HepG2 (cell line): Measurements from ENCODE around the gene MICAL3. TPM values are rescaled to one million over a fixed set of nuclear protein-coding genes. Genes with fewer than 3 reads are reported as not detected.
A peak's percentile ranks its signal among the peaks of the same experiment; 100 is the strongest.

Experiments used
- ATF5 ChIP-seq: sonication (generic); formaldehyde crosslinking; IDR thresholded peaks from 2 replicates; pipeline ENCODE4 v1.4.0; 2020; ENCODE audit warnings: mild to moderate bottlenecking, low read depth, missing genetic modification reagents
- BRF2 ChIP-seq: sonication (generic); formaldehyde crosslinking; IDR thresholded peaks from 2 replicates; pipeline ENCODE4 v1.8.1; 2022; ENCODE audit warnings: mild to moderate bottlenecking, missing genetic modification reagents
- CHD4 ChIP-seq: fragments of 200-600 bp; sonication (generic); IDR thresholded peaks from 2 replicates; pipeline ENCODE4 v1.7.0; 2017; ENCODE audit warnings: mild to moderate bottlenecking, low read length, borderline replicate concordance
- EHMT2 ChIP-seq: fragments of 200-600 bp; sonication (generic); IDR thresholded peaks from 2 replicates; pipeline ENCODE4 v1.7.0; 2017; ENCODE audit warnings: antibody characterized with exemption, low read depth, low read length, borderline replicate concordance
- HIVEP1 ChIP-seq: sonication (generic); formaldehyde crosslinking; IDR thresholded peaks from 2 replicates; pipeline ENCODE4 v1.4.0; 2020; ENCODE audit warnings: mild to moderate bottlenecking, missing genetic modification reagents
- KAT8 ChIP-seq: IDR thresholded peaks from 2 replicates; pipeline ENCODE4 v1.6.1; 2016; ENCODE audit warnings: missing genetic modification reagents, missing compliant biosample characterization
- MAFK ChIP-seq, 2 experiments: IDR thresholded peaks in 1 of 2; conservative IDR thresholded peaks in 1 of 2; 2 replicates each; pipeline ENCODE4 v1.6.1; 2011; ENCODE audit warnings: improper control_type of control experiment in 2 of 2, low read length in 2 of 2
- NCOA2 ChIP-seq: sonication (generic); formaldehyde crosslinking; IDR thresholded peaks from 2 replicates; pipeline ENCODE4 v1.8.0; 2022; ENCODE audit warnings: inconsistent platforms
- NFKBIZ ChIP-seq: IDR thresholded peaks from 2 replicates; pipeline ENCODE4 v1.6.1; 2018; ENCODE audit warnings: missing genetic modification reagents, missing compliant biosample characterization
- PAX8 ChIP-seq: sonication (generic); formaldehyde crosslinking; IDR thresholded peaks from 2 replicates; pipeline ENCODE4 v1.8.0; 2022; ENCODE audit warnings: mild to moderate bottlenecking, missing genetic modification reagents, borderline replicate concordance
- TAF15 ChIP-seq: fragments of 200-400 bp; formaldehyde crosslinking; IDR thresholded peaks from one replicate; pipeline ENCODE4 v1.6.1; 2018; ENCODE audit warnings: mild to moderate bottlenecking, low read depth, low read length; ENCODE audit not compliant: poor library complexity, severe bottlenecking
- TBL1XR1 ChIP-seq: fragments of 150-350 bp; IDR thresholded peaks from 2 replicates; pipeline ENCODE4 v1.6.1; 2014; ENCODE audit warnings: borderline replicate concordance, low read length; ENCODE audit not compliant: partially characterized antibody
- ZBTB42 ChIP-seq: sonication (generic); formaldehyde crosslinking; IDR thresholded peaks from 2 replicates; pipeline ENCODE4 v1.5.0; 2020; ENCODE audit warnings: mild to moderate bottlenecking, missing genetic modification reagents
- ZNF10 ChIP-seq: sonication (generic); formaldehyde crosslinking; IDR thresholded peaks from 2 replicates; pipeline ENCODE4 v1.4.0; 2020; ENCODE audit warnings: mild to moderate bottlenecking, low read depth, missing genetic modification reagents, borderline replicate concordance
- ZNF12 ChIP-seq: sonication (generic); formaldehyde crosslinking; IDR thresholded peaks from 2 replicates; pipeline ENCODE4 v1.5.0; 2020; ENCODE audit warnings: missing genetic modification reagents
- ZNF235 ChIP-seq: sonication (generic); formaldehyde crosslinking; IDR thresholded peaks from 2 replicates; pipeline ENCODE4 v1.8.1; 2023; ENCODE audit warnings: mild to moderate bottlenecking, missing genetic modification reagents, borderline replicate concordance
- ZNF24 ChIP-seq: fragments of 450-650 bp; IDR thresholded peaks from 2 replicates; pipeline ENCODE4 v1.6.1; 2017; ENCODE audit warnings: antibody characterized with exemption, mild to moderate bottlenecking
- ZNF282 ChIP-seq: fragments of 450-650 bp; IDR thresholded peaks from 2 replicates; pipeline ENCODE4 v1.6.1; 2018; ENCODE audit not compliant: partially characterized antibody
- ZNF512 ChIP-seq: sonication (generic); formaldehyde crosslinking; IDR thresholded peaks from 2 replicates; pipeline ENCODE4 v1.4.0; 2020; ENCODE audit warnings: mild to moderate bottlenecking, missing genetic modification reagents
- ZNF562 ChIP-seq: sonication (generic); formaldehyde crosslinking; IDR thresholded peaks from 2 replicates; pipeline ENCODE4 v1.8.0; 2022; ENCODE audit warnings: missing genetic modification reagents, borderline replicate concordance
- ZNF577 ChIP-seq: sonication (generic); formaldehyde crosslinking; IDR thresholded peaks from 2 replicates; pipeline ENCODE4 v1.4.0; 2020; ENCODE audit warnings: mild to moderate bottlenecking, low read depth, missing genetic modification reagents, borderline replicate concordance
- ZNF607 ChIP-seq: sonication (generic); formaldehyde crosslinking; IDR thresholded peaks from 2 replicates; pipeline ENCODE4 v1.5.1; 2020; ENCODE audit warnings: missing genetic modification reagents, mild to moderate bottlenecking, borderline replicate concordance
- ZNF780A ChIP-seq: sonication (generic); formaldehyde crosslinking; IDR thresholded peaks from 2 replicates; pipeline ENCODE4 v1.8.0; 2022; ENCODE audit warnings: mild to moderate bottlenecking, missing genetic modification reagents, moderate library complexity
- polyA plus RNA-seq, 8 experiments: library from polyadenylated mRNA; depleted of rRNA in 3 of 8; stranded (reverse) in 7 of 8; unstranded in 1 of 8; fragments of >200 nt; fragmentation: Illumina TruSeq in 4 of 8; extraction: Trizol in 4 of 8; gene quantifications; 2 replicates each; pipeline versions ENCODE4 v1.2.1 to v1.2.3, GENCODE V29; 2011 to 2016; ENCODE audit warnings: low read depth in 4 of 8, missing spikeins in 1 of 8, mixed read lengths in 1 of 8; ENCODE audit not compliant: insufficient read depth in 1 of 8
- total RNA-seq, 5 experiments: library from RNA; depleted of rRNA; stranded (reverse); fragments of >200 nt; fragmentation: Illumina TruSeq; extraction: Trizol; gene quantifications; 2 replicates each; pipeline ENCODE4 v1.2.3, GENCODE V29; 2016; ENCODE audit warnings: low read depth in 1 of 5

Gene MICAL3
- total and polyA plus RNA-seq, 2 of the 13 experiments (the other 11 are each of a cell fraction or from before 2014, with no cell fraction given): 5.3 to 12.5 TPM

GRCh38 chr22:17786435-17787161, 237.8 kb downstream of the MICAL3 start (continued):
- 0 out of 2 replicates have a peak, but pooled peaks have one; percentile 38 for TF ChIP-seq ATF5 (CRISPR knock-in tag)
- TF ChIP-seq ZBTB42: no peak
- no peak for TF ChIP-seq PAX8 (CRISPR knock-in tag)
- no peak for TF ChIP-seq NFKBIZ (CRISPR knock-in tag)
- no peak for TF ChIP-seq MAFK (conservative IDR thresholded peaks at IDR 0.05 in 1 of 2, IDR thresholded peaks at IDR 0.05 in 1 of 2; ENCODE audit: low read length in 2 of 2)
- TF ChIP-seq EHMT2: no peak
- no peak for TF ChIP-seq ZNF10 (CRISPR knock-in tag)
- TF ChIP-seq ZNF24: no peak
- no peak for TF ChIP-seq TAF15
- TF ChIP-seq ZNF607 (CRISPR knock-in tag): no peak
- 0 out of 2 replicates have a peak, but pooled peaks have one; percentile 32 for TF ChIP-seq HIVEP1
- TF ChIP-seq ZNF562: no peak
- peak; percentile 33 for TF ChIP-seq KAT8 (CRISPR knock-in tag)
- TF ChIP-seq CHD4: no peak
- no peak for TF ChIP-seq ZNF577
- TF ChIP-seq TBL1XR1: no peak
- peak; percentile 97 for TF ChIP-seq ZNF12 (CRISPR knock-in tag)
- no peak for TF ChIP-seq BRF2
- no peak for TF ChIP-seq ZNF282
- 0 out of 2 replicates have a peak, but pooled peaks have one; percentile 67 for TF ChIP-seq ZNF512 (CRISPR knock-in tag)
- TF ChIP-seq ZNF780A: no peak
- peak; percentile 27; the same call in 1 of the 2 replicates for TF ChIP-seq NCOA2 (CRISPR knock-in tag)
- no peak for TF ChIP-seq ZNF235
